ENCODE measurements around the gene TIMP2. TPM values are rescaled to one million over a fixed set of nuclear protein-coding genes. Genes with fewer than 3 reads are reported as not detected.
"Not testable (repeated sequence)": the region's sequence is repeated elsewhere in the genome, so short reads cannot be mapped to it uniquely, and the experiment has no call there.

TIMP2 gene
- total RNA-seq, 2 experiments from 2014 or later: 0.35 to 0.43 TPM

- Mint-ChIP-seq H3K27ac (no peak overlapping the region), H3K4me1 (ENCODE audit: low read depth) (peaks cover 2% of the 10 kb centered on the region), H3K9me3 (no peaks in the 10 kb centered on the region), H3K4me3 (no peak overlapping the region), H3K27me3 (ENCODE audit: low read depth) (no peaks in the 10 kb centered on the region), H3K36me3 (ENCODE audit: low read depth) (no peaks in the 10 kb centered on the region)
- DNase-seq: no peak
- CTCF ChIA-PET: interaction anchor here (0.5 kb wide), 1 partner anchor 61 kb away, joined by 3 read pairs; no protein-coding TSS in a partner anchor
- intact Hi-C loops (cut with micrococcal nuclease): no loop called here
Measured at GRCh38 chr17:78965491-78965924, 40.3 kb upstream of the TIMP2 start.

- H3K4me3 Mint-ChIP-seq: no peak overlapping the region
- CTCF ChIA-PET: no interaction called here
Measured at GRCh38 chr17:78963378-78963777, 38.2 kb upstream of the TIMP2 start.

GRCh38 chr17:78962984-78963348, 37.8 kb upstream of the TIMP2 start:
- H3K36me3 Mint-ChIP-seq (ENCODE audit: low read depth); DNase-seq; intact Hi-C loops (cut with micrococcal nuclease); H3K27me3 Mint-ChIP-seq (ENCODE audit: low read depth); H3K27ac Mint-ChIP-seq; H3K4me1 Mint-ChIP-seq (ENCODE audit: low read depth); CTCF ChIA-PET; H3K4me3 Mint-ChIP-seq; H3K9me3 Mint-ChIP-seq: not testable (repeated sequence)

More at GRCh38 chr17:78963378-78963777, 38.2 kb upstream of the TIMP2 start:
- Mint-ChIP-seq H3K4me1 (ENCODE audit: low read depth) (no peaks in the 10 kb centered on the region), H3K27ac (no peak overlapping the region), H3K27me3 (ENCODE audit: low read depth) (no peaks in the 10 kb centered on the region), H3K9me3 (no peaks in the 10 kb centered on the region), H3K36me3 (ENCODE audit: low read depth) (no peaks in the 10 kb centered on the region)
- DNase-seq: no peak
- intact Hi-C loops (cut with micrococcal nuclease): no loop called here

GRCh38 chr17:78962345-78962983, 37.3 kb upstream of the TIMP2 start:
- Mint-ChIP-seq H3K9me3 (no peaks in the 10 kb centered on the region), H3K27ac (no peak overlapping the region), H3K4me3 (no peak overlapping the region), H3K36me3 (ENCODE audit: low read depth) (no peaks in the 10 kb centered on the region), H3K4me1 (ENCODE audit: low read depth) (no peaks in the 10 kb centered on the region), H3K27me3 (ENCODE audit: low read depth) (no peaks in the 10 kb centered on the region)
- CTCF ChIA-PET: no interaction called here
- DNase-seq: no peak
- intact Hi-C loops (cut with micrococcal nuclease): no loop called here

GRCh38 chr17:78961571-78961970, 36.4 kb upstream of the TIMP2 start:
- CTCF ChIA-PET: no interaction called here
- DNase-seq: no peak
- H3K4me1 Mint-ChIP-seq (ENCODE audit: low read depth): no peaks in the 10 kb centered on the region
- intact Hi-C loops (cut with micrococcal nuclease): no loop called here
- no peak overlapping the region for H3K27ac Mint-ChIP-seq
- H3K4me3 Mint-ChIP-seq: no peak overlapping the region
- H3K27me3 Mint-ChIP-seq (ENCODE audit: low read depth): no peaks in the 10 kb centered on the region
- no peaks in the 10 kb centered on the region for H3K9me3 Mint-ChIP-seq
- no peaks in the 10 kb centered on the region for H3K36me3 Mint-ChIP-seq (ENCODE audit: low read depth)

GRCh38 chr17:78960928-78961327, 35.7 kb upstream of the TIMP2 start:
- no peaks in the 10 kb centered on the region for H3K27me3 Mint-ChIP-seq (ENCODE audit: low read depth)
- no peak overlapping the region for H3K4me3 Mint-ChIP-seq
- no peaks in the 10 kb centered on the region for H3K4me1 Mint-ChIP-seq (ENCODE audit: low read depth)
- intact Hi-C loops (cut with micrococcal nuclease): no loop called here
- H3K36me3 Mint-ChIP-seq (ENCODE audit: low read depth): no peaks in the 10 kb centered on the region
- CTCF ChIA-PET: interaction anchor here (1.6 kb wide), 1 partner anchor 11 kb away, joined by 5 read pairs; no protein-coding TSS in a partner anchor
- H3K9me3 Mint-ChIP-seq: no peaks in the 10 kb centered on the region
- no peak overlapping the region for H3K27ac Mint-ChIP-seq
- no peak for DNase-seq

GRCh38 chr17:78959803-78960202, 34.6 kb upstream of the TIMP2 start:
- CTCF ChIA-PET: interaction anchor here (0.7 to 1.6 kb wide), 2 partner anchors 12 to 321 kb away, joined by 3 to 5 read pairs; no protein-coding TSS in a partner anchor
- no peaks in the 10 kb centered on the region for H3K36me3 Mint-ChIP-seq (ENCODE audit: low read depth)
- no peak overlapping the region for H3K4me3 Mint-ChIP-seq
- H3K4me1 Mint-ChIP-seq (ENCODE audit: low read depth): peaks cover under 1% of the 10 kb centered on the region
- no peak for DNase-seq
- H3K27ac Mint-ChIP-seq: no peak overlapping the region
- no peaks in the 10 kb centered on the region for H3K27me3 Mint-ChIP-seq (ENCODE audit: low read depth)
- H3K9me3 Mint-ChIP-seq: no peaks in the 10 kb centered on the region
- intact Hi-C loops (cut with micrococcal nuclease): no loop called here

GRCh38 chr17:78958641-78959127, 33.5 kb upstream of the TIMP2 start:
- no peak overlapping the region for H3K4me3 Mint-ChIP-seq
- CTCF ChIA-PET: interaction anchor here (1.2 kb wide), 1 partner anchor 11 kb away, joined by 3 read pairs; no protein-coding TSS in a partner anchor

GRCh38 chr17:78957128-78957527, 31.9 kb upstream of the TIMP2 start:
- CTCF ChIA-PET: interaction anchor here (0.6 kb wide), 1 partner anchor 36 kb away, joined by 3 read pairs; no protein-coding TSS in a partner anchor

More at GRCh38 chr17:78958641-78959127, 33.5 kb upstream of the TIMP2 start:
- H3K9me3 Mint-ChIP-seq: no peaks in the 10 kb centered on the region
- no peak overlapping the region for H3K27ac Mint-ChIP-seq
- H3K27me3 Mint-ChIP-seq (ENCODE audit: low read depth): no peaks in the 10 kb centered on the region
- H3K4me1 Mint-ChIP-seq (ENCODE audit: low read depth): peaks cover 1% of the 10 kb centered on the region
- intact Hi-C loops (cut with micrococcal nuclease): no loop called here
- H3K36me3 Mint-ChIP-seq (ENCODE audit: low read depth): no peaks in the 10 kb centered on the region
- DNase-seq: no peak

GRCh38 chr17:78956254-78956653, 31.1 kb upstream of the TIMP2 start:
- H3K4me3 Mint-ChIP-seq: no peak overlapping the region
- H3K9me3 Mint-ChIP-seq: peaks cover 3% of the 10 kb centered on the region
- CTCF ChIA-PET: no interaction called here
- no peak for DNase-seq
- H3K36me3 Mint-ChIP-seq (ENCODE audit: low read depth): no peaks in the 10 kb centered on the region
- intact Hi-C loops (cut with micrococcal nuclease): no loop called here
- no peak overlapping the region for H3K27ac Mint-ChIP-seq
- peaks cover 1% of the 10 kb centered on the region for H3K4me1 Mint-ChIP-seq (ENCODE audit: low read depth)
- H3K27me3 Mint-ChIP-seq (ENCODE audit: low read depth): no peaks in the 10 kb centered on the region

More at GRCh38 chr17:78957128-78957527, 31.9 kb upstream of the TIMP2 start:
- Mint-ChIP-seq H3K27me3 (ENCODE audit: low read depth) (no peaks in the 10 kb centered on the region), H3K4me1 (ENCODE audit: low read depth) (peaks cover 1% of the 10 kb centered on the region), H3K27ac (no peak overlapping the region), H3K36me3 (ENCODE audit: low read depth) (no peaks in the 10 kb centered on the region), H3K9me3 (no peaks in the 10 kb centered on the region), H3K4me3 (no peak overlapping the region)
- intact Hi-C loops (cut with micrococcal nuclease): no loop called here
- no peak for DNase-seq

- H3K4me3 Mint-ChIP-seq: no peak overlapping the region
- no peak for DNase-seq
- no peak overlapping the region for H3K27ac Mint-ChIP-seq
- CTCF ChIA-PET: no interaction called here
- peaks cover 1% of the 10 kb centered on the region for H3K4me1 Mint-ChIP-seq (ENCODE audit: low read depth)
- H3K36me3 Mint-ChIP-seq (ENCODE audit: low read depth): no peaks in the 10 kb centered on the region
- peaks cover 18% of the 10 kb centered on the region for H3K9me3 Mint-ChIP-seq
- no peaks in the 10 kb centered on the region for H3K27me3 Mint-ChIP-seq (ENCODE audit: low read depth)
- intact Hi-C loops (cut with micrococcal nuclease): no loop called here
Measured at GRCh38 chr17:78954684-78955083, 29.5 kb upstream of the TIMP2 start.

GRCh38 chr17:78953356-78954350, 28.5 kb upstream of the TIMP2 start:
- CTCF ChIA-PET: no interaction called here
- no peaks in the 10 kb centered on the region for H3K36me3 Mint-ChIP-seq (ENCODE audit: low read depth)
- DNase-seq: no peak
- H3K27me3 Mint-ChIP-seq (ENCODE audit: low read depth): no peaks in the 10 kb centered on the region
- H3K4me1 Mint-ChIP-seq (ENCODE audit: low read depth): peaks cover 1% of the 10 kb centered on the region
- H3K27ac Mint-ChIP-seq: no peak overlapping the region
- peaks cover 20% of the 10 kb centered on the region for H3K9me3 Mint-ChIP-seq
- intact Hi-C loops (cut with micrococcal nuclease): no loop called here
- H3K4me3 Mint-ChIP-seq: no peak overlapping the region
